Measurements from ENCODE around the gene USP9X.
"Not testable (repeated sequence)": the region's sequence is repeated elsewhere in the genome, so short reads cannot be mapped to it uniquely, and the experiment has no call there.

The USP9X gene

GRCh38 chrX:41100200-41100599 lies 15.0 kb downstream of the USP9X start:
- Histone ChIP-seq H3K4me1 (ENCODE audit: low read depth, poor library complexity, severe bottlenecking) (peaks cover 20% of the 10 kb centered on the region), H3K4me2 (no peak overlapping the region), H4K20me1 (ENCODE audit: insufficient read depth) (peaks cover 21% of the 10 kb centered on the region), H3K9ac (no peak overlapping the region), H2AFZ (ENCODE audit: low read depth) (no peak overlapping the region), H3K4me3 (IDR thresholded peaks at IDR 0.05; ENCODE audit: insufficient read depth, low read depth, low read length) (no peak overlapping the region), H3K27me3 (ENCODE audit: insufficient read depth, low read depth) (no peaks in the 10 kb centered on the region), H3K79me2 (ENCODE audit: insufficient read depth, low read depth) (peaks cover 98% of the 10 kb centered on the region), H3K27ac (no peak overlapping the region), H3K36me3 (ENCODE audit: insufficient read depth) (no peaks in the 10 kb centered on the region)
- TF ChIP-seq CTCF (conservative IDR thresholded peaks at IDR 0.05; ENCODE audit: low read depth, low read length): no peak

- TF ChIP-seq CTCF (conservative IDR thresholded peaks at IDR 0.05; ENCODE audit: low read depth, low read length): no peak
- Histone ChIP-seq H3K79me2 (ENCODE audit: insufficient read depth, low read depth) (peaks cover 98% of the 10 kb centered on the region), H4K20me1 (ENCODE audit: insufficient read depth) (peaks cover 17% of the 10 kb centered on the region), H3K9ac (no peak overlapping the region), H2AFZ (ENCODE audit: low read depth) (no peak overlapping the region), H3K4me1 (ENCODE audit: low read depth, poor library complexity, severe bottlenecking) (peaks cover 15% of the 10 kb centered on the region), H3K4me3 (IDR thresholded peaks at IDR 0.05; ENCODE audit: insufficient read depth, low read depth, low read length) (no peak overlapping the region), H3K27me3 (ENCODE audit: insufficient read depth, low read depth) (no peaks in the 10 kb centered on the region), H3K4me2 (no peak overlapping the region), H3K36me3 (ENCODE audit: insufficient read depth) (no peaks in the 10 kb centered on the region), H3K27ac (no peak overlapping the region)
These were observed 15.6 kb downstream of the USP9X start for GRCh38 chrX:41100819-41101218.

- Histone ChIP-seq H3K4me1 (ENCODE audit: low read depth, poor library complexity, severe bottlenecking) (peaks cover 13% of the 10 kb centered on the region), H3K79me2 (ENCODE audit: insufficient read depth, low read depth) (peaks cover 99% of the 10 kb centered on the region), H3K4me2 (no peak overlapping the region), H3K36me3 (ENCODE audit: insufficient read depth) (no peaks in the 10 kb centered on the region), H3K4me3 (IDR thresholded peaks at IDR 0.05; ENCODE audit: insufficient read depth, low read depth, low read length) (no peak overlapping the region), H4K20me1 (ENCODE audit: insufficient read depth) (peaks cover 18% of the 10 kb centered on the region; the same call in 1 of the 2 replicates), H2AFZ (ENCODE audit: low read depth) (no peak overlapping the region), H3K27ac (no peak overlapping the region), H3K9ac (no peak overlapping the region), H3K27me3 (ENCODE audit: insufficient read depth, low read depth) (no peaks in the 10 kb centered on the region)
- no peak for TF ChIP-seq CTCF (conservative IDR thresholded peaks at IDR 0.05; ENCODE audit: low read depth, low read length)
These were observed 19.8 kb downstream of the USP9X start for GRCh38 chrX:41105005-41105404.

- not testable (repeated sequence) for H3K27ac ChIP-seq; H2AFZ ChIP-seq (ENCODE audit: low read depth); H3K4me3 ChIP-seq (IDR thresholded peaks at IDR 0.05; ENCODE audit: insufficient read depth, low read depth, low read length); H3K4me2 ChIP-seq; H3K9ac ChIP-seq; H3K36me3 ChIP-seq (ENCODE audit: insufficient read depth); H3K27me3 ChIP-seq (ENCODE audit: insufficient read depth, low read depth)
- peaks cover 100% of the 10 kb centered on the region for H3K79me2 ChIP-seq (ENCODE audit: insufficient read depth, low read depth)
- peaks cover 23% of the 10 kb centered on the region; the same call in 1 of the 2 replicates for H4K20me1 ChIP-seq (ENCODE audit: insufficient read depth)
- H3K4me1 ChIP-seq (ENCODE audit: low read depth, poor library complexity, severe bottlenecking): peaks cover 13% of the 10 kb centered on the region
These were observed 21.0 kb downstream of the USP9X start for GRCh38 chrX:41106257-41106656.

- no peak overlapping the region for H3K4me2 ChIP-seq
- H3K27ac ChIP-seq: no peak overlapping the region
- peaks cover 92% of the 10 kb centered on the region for H3K79me2 ChIP-seq (ENCODE audit: insufficient read depth, low read depth)
- H3K4me1 ChIP-seq (ENCODE audit: low read depth, poor library complexity, severe bottlenecking): peaks cover 23% of the 10 kb centered on the region
- no peak overlapping the region for H3K9ac ChIP-seq
- no peak for TF ChIP-seq CTCF (conservative IDR thresholded peaks at IDR 0.05; ENCODE audit: low read depth, low read length)
- peaks cover 23% of the 10 kb centered on the region; the same call in 1 of the 2 replicates for H4K20me1 ChIP-seq (ENCODE audit: insufficient read depth)
- H3K36me3 ChIP-seq (ENCODE audit: insufficient read depth): no peaks in the 10 kb centered on the region
- H3K27me3 ChIP-seq (ENCODE audit: insufficient read depth, low read depth): no peaks in the 10 kb centered on the region
- H3K4me3 ChIP-seq (IDR thresholded peaks at IDR 0.05; ENCODE audit: insufficient read depth, low read depth, low read length): no peak overlapping the region
- no peak overlapping the region for H2AFZ ChIP-seq (ENCODE audit: low read depth)
These were observed 22.8 kb downstream of the USP9X start for GRCh38 chrX:41108007-41108406.

Data from KMS-11 (cell line).